DMS 273 (cell line): ENCODE results near the gene PCGF6.
"Not testable (repeated sequence)": the region's sequence is repeated elsewhere in the genome, so short reads cannot be mapped to it uniquely, and the experiment has no call there.

Source experiments
- DNase-seq: peaks from one replicate; lab custom pipeline; 2025; ENCODE audit not compliant: unreplicated experiment; lab: John Stamatoyannopoulos, UW

The PCGF6 gene

DNA sequence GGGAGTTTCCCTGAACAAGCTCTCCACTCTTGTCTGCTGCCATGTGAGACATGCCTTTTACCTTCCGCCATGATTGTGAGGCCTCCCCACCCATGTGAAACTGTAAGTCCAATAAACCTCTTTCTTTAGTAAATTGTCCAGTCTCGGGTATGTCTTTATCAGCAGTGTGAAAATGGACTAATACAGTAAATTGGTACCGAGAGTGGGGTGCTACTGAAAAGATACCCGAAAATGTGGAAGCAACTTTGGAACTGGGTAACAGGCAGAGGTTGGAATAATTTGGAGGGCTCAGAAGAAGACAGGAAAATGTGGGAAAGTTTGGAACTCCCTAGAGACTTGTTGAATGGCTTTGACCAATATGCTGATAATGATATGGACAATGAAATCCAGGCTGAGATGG, 92.0 kb downstream of the PCGF6 start:
- DNase-seq, result not testable (repeated sequence)

DNA sequence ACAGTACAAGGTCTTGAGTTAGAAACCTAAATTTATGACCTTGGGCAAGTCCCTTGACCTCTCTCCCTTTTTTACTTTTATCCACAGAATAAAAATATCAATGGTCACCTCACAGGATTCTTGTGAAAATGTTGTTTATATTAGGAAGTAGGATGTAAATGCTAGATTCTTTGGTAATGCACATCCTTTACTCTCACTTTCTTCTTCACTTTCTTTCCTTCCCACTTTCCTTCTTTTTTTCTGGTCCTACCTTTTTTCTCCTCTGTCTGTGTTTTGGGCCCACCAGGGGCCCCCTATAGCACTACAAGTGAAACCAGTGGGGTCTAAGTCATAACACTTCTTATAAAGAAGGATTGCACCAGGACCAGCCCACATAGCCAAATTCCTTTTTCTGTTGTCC, 93.1 kb downstream of the PCGF6 start:
- DNase-seq, result no peak

- no peak for DNase-seq
Observed at GRCh38 chr10:103256613-103257012, 94.3 kb downstream of the PCGF6 start.

DNA sequence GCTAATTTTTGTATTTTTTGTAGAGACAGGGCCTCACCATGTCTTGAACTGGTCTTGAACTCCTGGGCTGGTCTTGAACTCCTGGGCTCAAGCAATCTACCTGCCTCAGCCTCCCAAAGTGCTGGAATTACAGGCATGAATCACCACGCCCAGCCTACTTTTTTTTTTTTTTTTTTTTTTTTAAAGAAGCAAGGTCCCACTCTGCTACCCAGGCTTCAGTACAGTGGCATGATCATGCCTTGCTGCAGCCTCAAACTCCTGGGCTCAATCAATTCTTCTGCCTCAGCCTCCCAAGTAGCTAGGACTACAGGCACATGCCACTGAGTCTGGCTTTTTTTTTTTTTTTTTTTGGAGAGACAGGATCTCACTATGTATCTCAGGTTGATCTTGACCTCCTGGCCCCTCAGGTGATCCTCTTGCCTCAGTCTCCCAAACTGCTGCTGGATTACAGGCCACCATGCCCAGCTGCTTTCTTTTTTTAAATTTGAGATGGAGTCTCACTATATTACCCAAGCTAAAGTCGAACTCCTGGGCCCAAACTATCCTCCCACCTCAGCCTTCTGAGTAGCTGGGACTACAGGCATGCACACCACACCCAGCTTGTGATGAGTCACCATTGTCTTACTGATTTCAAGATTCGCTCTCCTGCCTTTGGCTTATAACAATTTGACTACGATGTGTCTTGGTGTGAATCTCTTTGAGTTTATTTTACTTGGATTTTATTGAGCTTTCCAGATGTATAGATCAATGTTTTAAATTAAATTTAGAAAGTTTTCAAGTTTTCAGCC, 96.2 kb downstream of the PCGF6 start:
- no peak for DNase-seq

DNA sequence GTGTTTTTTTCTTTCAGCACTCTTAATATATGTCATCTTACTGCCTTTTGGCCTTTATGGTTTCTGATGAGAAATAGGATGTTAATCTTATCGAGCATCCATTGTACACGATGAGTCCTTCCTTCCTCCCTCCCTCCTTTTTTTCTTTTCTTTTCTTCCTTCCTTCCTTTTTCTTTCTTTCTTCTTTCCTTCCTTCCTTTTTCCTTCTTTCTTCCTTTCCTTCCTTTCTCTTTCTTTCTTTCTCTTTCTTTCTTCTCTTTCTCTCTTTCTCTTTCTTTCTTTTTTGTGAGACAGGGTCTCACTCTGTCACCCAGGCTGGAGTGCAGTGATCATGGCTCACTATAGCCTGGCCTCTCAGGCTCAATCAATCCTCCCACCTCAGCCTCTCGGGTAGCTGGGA, 96.8 kb downstream of the PCGF6 start:
- no peak for DNase-seq
